HepG2 (cell line): ENCODE results near the gene TTC22. TPM values are rescaled to one million over a fixed set of nuclear protein-coding genes. Genes with fewer than 3 reads are reported as not detected.

Experiments used
- ATAC-seq: fragments of 200-7000 bp; cut with Tn5 transposase; 3 replicates; pipeline ENCODE4 v1.9.1; 2020; ENCODE audit warnings: mild to moderate bottlenecking, moderate library complexity
- BruUV-seq: library from RNA; stranded (reverse); fragments of 400-500 nt; replicated peaks from 2 replicates; lab custom pipeline; 2021; lab: Mats Ljungman, UMichigan
- CTCF ChIA-PET: fragments of 300-600 bp; formaldehyde crosslinking; extraction: SDS; loops from one replicate; lab custom pipeline; 2021; ENCODE audit warnings: low total read pairs, inconsistent platforms, low intra/inter-chr PET ratio; lab: Yijun Ruan, JAX
- POLR2A ChIA-PET: fragments of 350-600 bp; sonication (Branson Sonifier 250); formaldehyde crosslinking; loops from one replicate; lab custom pipeline; 2020; ENCODE audit warnings: antibody characterized with exemption, inconsistent platforms; lab: Yijun Ruan, JAX
- DNase-seq: peaks from one replicate; pipeline ENCODE4 v3.0.0-alpha.2; 2015; ENCODE audit warnings: low spot score
- FAIRE-seq: peaks from 3 replicates; lab custom pipeline; 2011; peaks lifted over from hg19 to GRCh38; lab: Jason Lieb, UNC
- H2AFZ ChIP-seq: one replicate; pipeline ENCODE4 v1.6.1; 2011; ENCODE audit warnings: low read length, inconsistent platforms
- H3K27ac ChIP-seq: fragments of 300-600 bp; 3 replicates; pipeline ENCODE4 v1.8.0; 2011; ENCODE audit warnings: mixed run types, mild to moderate bottlenecking, mixed read lengths, low read length, inconsistent platforms; ENCODE audit not compliant: insufficient read depth; ENCODE audit errors: extremely low read length
- H3K27me3 ChIP-seq, 2 experiments: fragments of 200-600 bp in 1 of 2; 2 replicates in 1 of 2; 3 replicates in 1 of 2; pipeline versions ENCODE4 v1.6.0 to v1.8.0; 2011; ENCODE audit warnings: low read length in 2 of 2, mild to moderate bottlenecking in 2 of 2, moderate library complexity in 2 of 2, inconsistent platforms in 1 of 2; ENCODE audit not compliant: insufficient read depth in 2 of 2, control insufficient read depth in 1 of 2
- H3K36me3 ChIP-seq, 2 experiments: fragments of 200-600 bp in 1 of 2; replicated peaks in 1 of 2; 2 replicates in 1 of 2; 3 replicates in 1 of 2; pipeline versions ENCODE4 v1.5.1 to v1.8.0; 2011; ENCODE audit warnings: low read length in 2 of 2, inconsistent platforms in 1 of 2; ENCODE audit not compliant: insufficient read depth in 2 of 2, control insufficient read depth in 1 of 2
- H3K4me1 ChIP-seq: 2 replicates; pipeline ENCODE4 v1.5.1; 2012; ENCODE audit warnings: low read length, inconsistent platforms; ENCODE audit not compliant: insufficient read depth
- H3K4me2 ChIP-seq: 2 replicates; pipeline ENCODE4 v1.6.0; 2011; ENCODE audit warnings: low read depth, low read length, inconsistent platforms
- H3K4me3 ChIP-seq, 3 experiments: fragments of 200-600 bp in 1 of 3; sonication (generic), shearing (Covaris generic) in 1 of 3; replicated peaks in 1 of 3; 2 replicates each; pipeline ENCODE4 v1.5.1; 2011 to 2016; ENCODE audit warnings: low read length in 3 of 3, inconsistent platforms in 2 of 3, low read depth in 2 of 3, mild to moderate bottlenecking in 2 of 3, control low read depth in 1 of 3, mixed read lengths in 1 of 3; ENCODE audit not compliant: insufficient read depth in 1 of 3
- H3K79me2 ChIP-seq: one replicate; pipeline ENCODE4 v1.6.1; 2011; ENCODE audit warnings: low read length, inconsistent platforms; ENCODE audit not compliant: insufficient read depth
- H3K9ac ChIP-seq: 2 replicates; pipeline ENCODE4 v1.6.0; 2011; ENCODE audit warnings: mild to moderate bottlenecking, low read depth, low read length, inconsistent platforms; ENCODE audit not compliant: insufficient read depth
- H3K9me3 ChIP-seq: 2 replicates; pipeline ENCODE4 v1.5.1; 2012; ENCODE audit warnings: mild to moderate bottlenecking, low read length
- H4K20me1 ChIP-seq: 2 replicates; pipeline ENCODE4 v1.6.0; 2011; ENCODE audit warnings: inconsistent platforms, mild to moderate bottlenecking, low read length, moderate library complexity; ENCODE audit not compliant: insufficient read depth
- ATF7 ChIP-seq, 2 experiments: fragments of 450-650 bp in 1 of 2; sonication (generic) in 1 of 2; formaldehyde crosslinking in 1 of 2; IDR thresholded peaks; 2 replicates each; pipeline versions ENCODE4 v1.4.0 to v1.6.1; 2016 to 2020; ENCODE audit warnings: antibody characterized with exemption in 1 of 2, mild to moderate bottlenecking in 1 of 2, missing genetic modification reagents in 1 of 2
- CBX1 ChIP-seq: IDR thresholded peaks from one replicate; pipeline ENCODE4 v1.6.1; 2016; ENCODE audit warnings: antibody characterized with exemption, low read depth
- CTCF ChIP-seq: sonication (generic); formaldehyde crosslinking; IDR thresholded peaks from 2 replicates; pipeline ENCODE4 v1.5.0; 2020; ENCODE audit warnings: mild to moderate bottlenecking, missing genetic modification reagents, moderate library complexity
- ELF4 ChIP-seq: sonication (generic); formaldehyde crosslinking; IDR thresholded peaks from 2 replicates; pipeline ENCODE4 v1.5.0; 2020; ENCODE audit warnings: missing genetic modification reagents, mild to moderate bottlenecking, moderate library complexity, borderline replicate concordance
- HOXA7 ChIP-seq: sonication (generic); formaldehyde crosslinking; IDR thresholded peaks from 2 replicates; pipeline ENCODE4 v1.8.1; 2022; ENCODE audit warnings: mild to moderate bottlenecking, missing genetic modification reagents, moderate library complexity
- ISL2 ChIP-seq: sonication (generic); formaldehyde crosslinking; IDR thresholded peaks from 2 replicates; pipeline ENCODE4 v1.5.0; 2020; ENCODE audit warnings: missing genetic modification reagents
- MAF1 ChIP-seq: sonication (generic); formaldehyde crosslinking; IDR thresholded peaks from 2 replicates; pipeline ENCODE4 v1.5.0; 2020; ENCODE audit warnings: missing genetic modification reagents, borderline replicate concordance
- SALL1 ChIP-seq: sonication (generic); formaldehyde crosslinking; IDR thresholded peaks from 2 replicates; pipeline ENCODE4 v1.8.0; 2022; ENCODE audit warnings: mild to moderate bottlenecking, missing genetic modification reagents
- SETDB1 ChIP-seq: sonication (generic); formaldehyde crosslinking; IDR thresholded peaks from 2 replicates; pipeline ENCODE4 v1.5.1; 2020; ENCODE audit warnings: missing genetic modification reagents, mild to moderate bottlenecking, borderline replicate concordance
- SMC3 ChIP-seq: IDR thresholded peaks from 2 replicates; pipeline ENCODE4 v1.6.1; 2011; ENCODE audit warnings: low read length, improper control_type of control experiment
- STAG1 ChIP-seq: sonication (generic); formaldehyde crosslinking; IDR thresholded peaks from 2 replicates; pipeline ENCODE4 v1.4.0; 2020; ENCODE audit warnings: missing genetic modification reagents
- TFAP4 ChIP-seq: sonication (generic); IDR thresholded peaks from 2 replicates; pipeline ENCODE4 v1.6.1; 2016; ENCODE audit warnings: low read depth, borderline replicate concordance
- ZBTB34 ChIP-seq: sonication (generic); formaldehyde crosslinking; IDR thresholded peaks from 2 replicates; pipeline ENCODE4 v1.8.0; 2022; ENCODE audit warnings: mild to moderate bottlenecking, missing genetic modification reagents
- ZNF253 ChIP-seq: sonication (generic); formaldehyde crosslinking; IDR thresholded peaks from 2 replicates; pipeline ENCODE4 v1.8.0; 2022; ENCODE audit warnings: mild to moderate bottlenecking, missing genetic modification reagents, borderline replicate concordance
- ZNF274 ChIP-seq: sonication (generic); formaldehyde crosslinking; IDR thresholded peaks from 2 replicates; pipeline ENCODE4 v1.5.1; 2020; ENCODE audit warnings: mild to moderate bottlenecking, missing genetic modification reagents
- ZNF574 ChIP-seq: sonication (generic); formaldehyde crosslinking; IDR thresholded peaks from 2 replicates; pipeline ENCODE4 v1.4.0; 2020; ENCODE audit warnings: missing genetic modification reagents
- ZNF773 ChIP-seq: sonication (generic); formaldehyde crosslinking; IDR thresholded peaks from 2 replicates; pipeline ENCODE4 v1.4.0; 2020; ENCODE audit warnings: missing genetic modification reagents, borderline replicate concordance
- WGBS: methylation state at CpG from one replicate; pipeline ENCODE4 v1.1.6; 2017; ENCODE audit warnings: low lambda C conversion rate; 5-methylcytosine and 5-hydroxymethylcytosine counted together
- in situ Hi-C: cut with HindIII; loops from 2 replicates; pipeline ENCODE4 v1.10.0; 2017; ENCODE audit warnings: low pct_unique_long_range_greater_than_20kb; ENCODE audit not compliant: extremely low pct_ligation_motif_present
- intact Hi-C: fragments of 100-400 bp; cut with micrococcal nuclease; formaldehyde crosslinking; loops from one replicate; pipeline ENCODE4 v1.10.0; 2022; ENCODE audit not compliant: unreplicated experiment
- polyA plus RNA-seq, 8 experiments: library from polyadenylated mRNA; depleted of rRNA in 3 of 8; stranded (reverse) in 7 of 8; unstranded in 1 of 8; fragments of >200 nt; fragmentation: Illumina TruSeq in 4 of 8; extraction: Trizol in 4 of 8; gene quantifications; 2 replicates each; pipeline versions ENCODE4 v1.2.1 to v1.2.3, GENCODE V29; 2011 to 2016; ENCODE audit warnings: low read depth in 4 of 8, missing spikeins in 1 of 8, mixed read lengths in 1 of 8; ENCODE audit not compliant: insufficient read depth in 1 of 8
- total RNA-seq, 5 experiments: library from RNA; depleted of rRNA; stranded (reverse); fragments of >200 nt; fragmentation: Illumina TruSeq; extraction: Trizol; gene quantifications; 2 replicates each; pipeline ENCODE4 v1.2.3, GENCODE V29; 2016; ENCODE audit warnings: low read depth in 1 of 5

Gene TTC22
- total and polyA plus RNA-seq, 2 of the 13 experiments (the other 11 are each of a cell fraction or from before 2014, with no cell fraction given): not detected

- no peak for TF ChIP-seq ZNF253 (CRISPR knock-in tag)
- TF ChIP-seq ZNF274 (CRISPR knock-in tag): no peak
- no peak for TF ChIP-seq ZBTB34 (CRISPR knock-in tag)
Measured at GRCh38 chr1:54772951-54773350, 28.2 kb downstream of the TTC22 start (continued).

GRCh38 chr1:54768093-54768492, 33.0 kb downstream of the TTC22 start:
- 10% methylated on average over 5 of the region's 5 CpGs for WGBS
- DNase-seq (peak; percentile 48), ATAC-seq (peak; percentile 55), FAIRE-seq (peak; percentile 40)
- H3K79me2 ChIP-seq: peaks cover 10% of the 10 kb centered on the region
- POLR2A ChIA-PET: no interaction called here
- in situ Hi-C loops (no loop called here), intact Hi-C loops (no loop called here)
- no peak overlapping the region for H3K4me3 ChIP-seq
- H3K27me3 ChIP-seq: no peaks in the 10 kb centered on the region
- H3K4me2 ChIP-seq: no peak overlapping the region
- no peaks in the 10 kb centered on the region for H3K9me3 ChIP-seq
- H3K36me3 ChIP-seq: no peaks in the 10 kb centered on the region
- H4K20me1 ChIP-seq: no peaks in the 10 kb centered on the region
- H3K27ac ChIP-seq: no peak overlapping the region
- peaks cover 16% of the 10 kb centered on the region for H3K4me1 ChIP-seq
- no peak overlapping the region for H3K9ac ChIP-seq
- BruUV-seq: no TSS peak
- CTCF ChIA-PET: interaction anchor here (0.9 kb wide), 1 partner anchor 24 kb away, joined by 3 read pairs; no protein-coding TSS in a partner anchor
- no peak overlapping the region for H2AFZ ChIP-seq
- TF ChIP-seq ELF4 (CRISPR knock-in tag) (no peak), CBX1 (no peak), ZNF574 (CRISPR knock-in tag) (0 out of 2 replicates have a peak, but pooled peaks have one; percentile 10), ZNF773 (CRISPR knock-in tag) (no peak), CTCF (peak; percentile 62), HOXA7 (CRISPR knock-in tag) (no peak), ATF7 (IDR thresholded peaks at IDR 0.05) (no peak), ATF7 (CRISPR knock-in tag; IDR thresholded peaks at IDR 0.05) (no peak), MAF1 (CRISPR knock-in tag) (no peak), SMC3 (peak; percentile 61; the same call in 1 of the 2 replicates), ISL2 (CRISPR knock-in tag) (no peak), SETDB1 (CRISPR knock-in tag) (no peak), TFAP4 (no peak), SALL1 (CRISPR knock-in tag) (no peak), STAG1 (CRISPR knock-in tag) (peak; percentile 62)
